C4-2B (cell line): ENCODE data around the gene GRHL1.

ENCODE experiments used
- ZFX ChIP-seq: fragments of 450-650 bp; IDR thresholded peaks from 2 replicates; pipeline ENCODE4 v1.6.1; 2017
- TF ChIP-seq, protein P1 (sequence below): fragments of 450-650 bp; conservative IDR thresholded peaks from 2 replicates; pipeline ENCODE4 v1.5.1; 2017; ENCODE audit warnings: mild to moderate bottlenecking

DNA sequence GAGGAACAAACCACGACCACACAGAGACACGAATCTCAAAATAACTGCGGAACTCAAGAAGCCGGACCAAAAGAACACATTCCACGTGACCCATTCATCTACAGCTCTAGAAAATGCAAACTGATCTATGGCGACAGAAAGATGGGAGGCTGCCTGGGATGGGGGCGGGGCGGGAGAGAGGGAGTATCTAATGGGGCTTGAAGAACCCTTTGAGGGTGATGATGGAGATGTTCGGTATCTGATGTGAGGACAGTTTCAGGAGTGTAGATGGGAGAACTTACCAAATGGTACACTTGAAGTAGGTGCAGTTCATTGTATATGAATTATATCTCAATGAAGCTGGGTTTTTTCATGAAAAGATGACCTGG is 57.3 kb downstream of the GRHL1 start:
- TF ChIP-seq, protein P1, sequence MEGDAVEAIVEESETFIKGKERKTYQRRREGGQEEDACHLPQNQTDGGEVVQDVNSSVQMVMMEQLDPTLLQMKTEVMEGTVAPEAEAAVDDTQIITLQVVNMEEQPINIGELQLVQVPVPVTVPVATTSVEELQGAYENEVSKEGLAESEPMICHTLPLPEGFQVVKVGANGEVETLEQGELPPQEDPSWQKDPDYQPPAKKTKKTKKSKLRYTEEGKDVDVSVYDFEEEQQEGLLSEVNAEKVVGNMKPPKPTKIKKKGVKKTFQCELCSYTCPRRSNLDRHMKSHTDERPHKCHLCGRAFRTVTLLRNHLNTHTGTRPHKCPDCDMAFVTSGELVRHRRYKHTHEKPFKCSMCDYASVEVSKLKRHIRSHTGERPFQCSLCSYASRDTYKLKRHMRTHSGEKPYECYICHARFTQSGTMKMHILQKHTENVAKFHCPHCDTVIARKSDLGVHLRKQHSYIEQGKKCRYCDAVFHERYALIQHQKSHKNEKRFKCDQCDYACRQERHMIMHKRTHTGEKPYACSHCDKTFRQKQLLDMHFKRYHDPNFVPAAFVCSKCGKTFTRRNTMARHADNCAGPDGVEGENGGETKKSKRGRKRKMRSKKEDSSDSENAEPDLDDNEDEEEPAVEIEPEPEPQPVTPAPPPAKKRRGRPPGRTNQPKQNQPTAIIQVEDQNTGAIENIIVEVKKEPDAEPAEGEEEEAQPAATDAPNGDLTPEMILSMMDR = no peak
- no peak for TF ChIP-seq ZFX
